Adipocyte (in vitro differentiated cells): ENCODE data around the gene USP35.

ENCODE experiments used
- DNase-seq: peaks from one replicate; pipeline ENCODE4 v3.0.0-alpha.2; 2015; ENCODE audit warnings: low read depth
- H3K27me3 ChIP-seq: replicated peaks from 2 replicates; pipeline ENCODE4 v1.7.0; 2013; ENCODE audit warnings: mild to moderate bottlenecking, low read length, moderate library complexity; ENCODE audit not compliant: control insufficient read depth, insufficient read depth
- H3K36me3 ChIP-seq: 2 replicates; pipeline ENCODE4 v1.7.0; 2013; ENCODE audit warnings: low read length, mild to moderate bottlenecking, moderate library complexity; ENCODE audit not compliant: control insufficient read depth, insufficient read depth, severe bottlenecking
- H3K4me1 ChIP-seq: 2 replicates; pipeline ENCODE4 v1.7.0; 2013; ENCODE audit warnings: mild to moderate bottlenecking, low read length, moderate library complexity; ENCODE audit not compliant: control insufficient read depth, insufficient read depth
- H3K4me3 ChIP-seq: 2 replicates; pipeline ENCODE4 v1.7.0; 2013; ENCODE audit warnings: mild to moderate bottlenecking, low read length, moderate library complexity
- H3K9ac ChIP-seq: 2 replicates; pipeline ENCODE4 v1.7.0; 2013; ENCODE audit warnings: mild to moderate bottlenecking, low read length, moderate library complexity
- H3K9me3 ChIP-seq: 2 replicates; pipeline ENCODE4 v1.7.0; 2013; ENCODE audit warnings: mild to moderate bottlenecking, low read length, moderate library complexity; ENCODE audit not compliant: control insufficient read depth

Gene USP35

GRCh38 chr11:78158987-78159652, 29.6 kb upstream of the USP35 start:
- Histone ChIP-seq H3K4me1 (peaks cover 6% of the 10 kb centered on the region), H3K9ac (no peak overlapping the region), H3K9me3 (no peaks in the 10 kb centered on the region), H3K4me3 (no peak overlapping the region), H3K27me3 (no peaks in the 10 kb centered on the region), H3K36me3 (no peaks in the 10 kb centered on the region)
- no peak for DNase-seq

DNA sequence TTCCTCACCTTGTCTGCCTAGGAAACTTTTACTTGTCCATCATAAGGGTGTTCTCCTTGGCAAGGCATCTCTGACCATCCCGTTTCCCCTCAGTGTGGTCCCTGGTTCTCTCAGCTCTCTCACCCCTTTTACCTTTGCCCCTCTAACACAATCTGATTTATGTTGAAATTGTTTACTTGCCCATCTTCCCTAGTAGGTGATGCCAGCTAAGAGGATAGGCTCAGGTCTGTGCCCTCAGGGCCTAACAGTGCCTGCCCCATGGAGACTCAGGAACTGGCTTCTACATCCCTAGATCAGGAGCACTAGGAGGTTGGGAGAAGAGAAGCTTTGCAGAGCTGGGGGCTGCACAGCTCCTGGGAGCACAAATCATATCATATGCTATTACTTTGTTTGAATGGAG, 28.2 kb upstream of the USP35 start:
- DNase-seq = no peak
- H3K9me3 ChIP-seq = no peaks in the 10 kb centered on the region
- H3K9ac ChIP-seq = no peak overlapping the region
- H3K27me3 ChIP-seq = no peaks in the 10 kb centered on the region
- H3K36me3 ChIP-seq = no peaks in the 10 kb centered on the region
- no peak overlapping the region for H3K4me3 ChIP-seq
- H3K4me1 ChIP-seq = peaks cover 6% of the 10 kb centered on the region

- H3K4me1 ChIP-seq = peaks cover 6% of the 10 kb centered on the region
- H3K36me3 ChIP-seq = no peaks in the 10 kb centered on the region
- DNase-seq = no peak
- no peak overlapping the region for H3K9ac ChIP-seq
- H3K9me3 ChIP-seq = no peaks in the 10 kb centered on the region
- no peak overlapping the region for H3K4me3 ChIP-seq
- H3K27me3 ChIP-seq = no peaks in the 10 kb centered on the region
Measured at GRCh38 chr11:78161346-78161745, 27.4 kb upstream of the USP35 start.

- H3K4me1 ChIP-seq = peaks cover 3% of the 10 kb centered on the region
- no peak overlapping the region for H3K4me3 ChIP-seq
- H3K9me3 ChIP-seq = no peaks in the 10 kb centered on the region
- H3K9ac ChIP-seq = no peak overlapping the region
- no peaks in the 10 kb centered on the region for H3K36me3 ChIP-seq
- no peak for DNase-seq
- H3K27me3 ChIP-seq = no peaks in the 10 kb centered on the region
Measured at GRCh38 chr11:78161962-78162371, 26.8 kb upstream of the USP35 start.

DNA sequence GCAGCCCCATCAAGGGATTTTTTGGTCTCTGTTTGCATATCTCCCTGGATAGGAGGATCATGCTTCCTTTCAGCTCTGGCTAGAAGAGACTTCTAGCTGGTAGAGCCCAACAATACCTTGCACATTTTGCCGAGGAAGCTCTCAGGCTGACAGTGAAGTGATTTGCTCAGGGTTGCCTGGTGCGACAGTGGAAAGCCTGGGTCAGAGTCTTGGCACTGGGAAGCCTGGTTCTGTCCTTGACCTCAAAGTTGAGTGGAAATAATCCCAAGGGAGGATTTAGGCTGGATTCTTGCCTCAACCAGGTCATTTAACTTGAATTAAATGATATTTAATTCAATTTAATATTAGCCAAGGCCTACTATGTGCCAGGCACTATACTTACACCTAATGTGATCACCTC, 24.9 kb upstream of the USP35 start:
- no peak for DNase-seq

GRCh38 chr11:78164471-78164870, 24.2 kb upstream of the USP35 start:
- H3K4me3 ChIP-seq = no peak overlapping the region
- no peaks in the 10 kb centered on the region for H3K36me3 ChIP-seq
- H3K4me1 ChIP-seq = peaks cover 17% of the 10 kb centered on the region
- no peaks in the 10 kb centered on the region for H3K27me3 ChIP-seq
- no peak overlapping the region for H3K9ac ChIP-seq
- no peaks in the 10 kb centered on the region for H3K9me3 ChIP-seq
- no peak for DNase-seq

More for the DNA sequence above, 24.9 kb upstream of the USP35 start:
- Histone ChIP-seq H3K4me3 (no peak overlapping the region), H3K9ac (no peak overlapping the region), H3K9me3 (no peaks in the 10 kb centered on the region), H3K27me3 (no peaks in the 10 kb centered on the region), H3K36me3 (no peaks in the 10 kb centered on the region), H3K4me1 (peaks cover 15% of the 10 kb centered on the region)

GRCh38 chr11:78166855-78167469, 21.8 kb upstream of the USP35 start:
- Histone ChIP-seq H3K4me1 (peaks cover 39% of the 10 kb centered on the region), H3K4me3 (no peak overlapping the region), H3K27me3 (no peaks in the 10 kb centered on the region), H3K36me3 (no peaks in the 10 kb centered on the region), H3K9ac (no peak overlapping the region), H3K9me3 (no peaks in the 10 kb centered on the region)
- DNase-seq = no peak

DNA sequence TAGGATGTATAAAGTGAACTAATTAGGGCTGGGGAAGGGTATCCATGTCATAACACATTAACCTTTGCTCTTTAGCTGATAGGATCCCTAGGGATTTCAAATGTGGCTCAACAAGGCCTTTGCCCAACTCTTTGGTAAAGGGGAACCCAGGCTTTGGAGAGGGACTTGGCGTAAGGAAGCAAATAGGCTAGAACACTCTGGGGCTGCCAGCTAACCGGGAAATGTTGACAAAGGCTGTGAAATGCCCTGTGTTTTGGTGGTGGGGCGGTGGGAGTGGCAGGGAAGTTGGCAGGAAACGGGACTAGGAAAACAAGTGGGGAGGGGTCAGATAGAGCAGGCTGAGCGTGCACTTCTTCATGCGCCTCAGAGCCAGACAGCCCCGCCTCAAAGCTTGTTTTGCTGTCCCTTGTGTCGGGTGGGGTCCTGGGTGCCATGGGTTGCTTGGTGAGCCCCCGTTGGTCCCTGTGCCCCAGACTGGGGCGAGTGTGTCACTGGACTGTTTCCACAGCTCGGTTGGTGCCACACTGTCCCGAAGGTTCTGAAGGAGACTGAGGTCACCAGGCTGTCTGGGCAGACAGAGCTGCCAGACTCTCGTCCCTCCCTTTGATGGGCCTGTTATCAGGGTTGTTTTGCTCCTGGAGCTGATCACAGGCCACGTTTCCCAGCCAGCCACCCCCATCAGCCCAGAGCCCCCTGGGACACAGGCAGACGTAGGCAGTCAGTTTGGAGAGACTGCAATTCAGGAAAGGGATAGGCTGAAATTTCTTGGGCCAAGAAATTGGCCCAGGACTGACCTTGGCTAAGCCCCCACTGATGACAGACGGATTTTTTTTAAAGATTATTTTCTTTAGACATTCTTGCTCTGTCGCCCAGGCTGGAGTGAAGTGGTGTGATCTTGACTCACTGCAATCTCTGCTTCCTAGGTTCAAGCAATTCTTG, 19.9 kb upstream of the USP35 start:
- H3K36me3 ChIP-seq = peaks cover 16% of the 10 kb centered on the region
- DNase-seq = peak; percentile 86
- H3K4me1 ChIP-seq = peaks cover 39% of the 10 kb centered on the region
- no peaks in the 10 kb centered on the region for H3K27me3 ChIP-seq
- H3K9me3 ChIP-seq = no peaks in the 10 kb centered on the region
- peak overlapping the region; percentile 65 for H3K9ac ChIP-seq
- peak overlapping the region; percentile 30 for H3K4me3 ChIP-seq

GRCh38 chr11:78170413-78170812, 18.3 kb upstream of the USP35 start:
- peaks cover 24% of the 10 kb centered on the region for H3K36me3 ChIP-seq
- H3K9ac ChIP-seq = no peak overlapping the region
- H3K4me1 ChIP-seq = peaks cover 39% of the 10 kb centered on the region
- H3K27me3 ChIP-seq = no peaks in the 10 kb centered on the region
- H3K4me3 ChIP-seq = no peak overlapping the region
- no peak for DNase-seq
- no peaks in the 10 kb centered on the region for H3K9me3 ChIP-seq

DNA sequence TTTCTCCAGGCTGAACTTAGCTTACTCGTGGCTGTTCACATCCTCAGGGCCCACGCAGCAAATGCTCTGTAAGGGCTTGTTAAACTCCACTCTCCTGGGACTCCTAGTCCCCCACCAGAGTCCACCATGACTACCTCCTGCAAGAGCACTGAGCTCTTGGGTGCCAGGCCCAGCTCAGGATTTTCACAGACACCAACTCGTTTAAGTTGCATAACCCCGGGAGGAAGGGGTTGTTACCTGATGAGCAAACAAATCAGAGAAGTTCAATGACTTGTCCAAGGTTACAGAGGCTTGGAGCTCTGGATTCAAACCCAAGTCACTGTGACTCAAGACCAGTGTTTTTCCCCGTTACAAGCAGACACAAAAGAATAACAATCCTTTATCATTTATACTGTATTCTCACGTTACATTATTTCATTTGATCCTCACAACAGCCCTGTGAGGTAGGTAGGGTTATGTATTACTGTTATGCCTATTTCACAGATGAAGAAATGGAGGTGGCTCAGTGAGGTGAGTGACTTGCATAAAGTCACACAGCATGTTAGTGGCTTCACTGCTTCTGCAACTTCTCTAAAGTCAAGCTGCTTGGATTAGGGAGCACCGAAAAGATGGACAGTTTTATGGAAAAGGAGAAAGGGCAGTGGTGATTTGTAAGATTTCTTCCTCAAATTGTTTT, 17.7 kb upstream of the USP35 start:
- no peak overlapping the region for H3K9ac ChIP-seq
- no peak for DNase-seq
- no peaks in the 10 kb centered on the region for H3K9me3 ChIP-seq
- no peaks in the 10 kb centered on the region for H3K27me3 ChIP-seq
- H3K36me3 ChIP-seq = peaks cover 24% of the 10 kb centered on the region
- H3K4me1 ChIP-seq = peaks cover 39% of the 10 kb centered on the region
- H3K4me3 ChIP-seq = no peak overlapping the region

GRCh38 chr11:78171951-78172350, 16.8 kb upstream of the USP35 start:
- no peak overlapping the region for H3K9ac ChIP-seq
- H3K4me1 ChIP-seq = peaks cover 39% of the 10 kb centered on the region
- no peak overlapping the region for H3K4me3 ChIP-seq
- H3K36me3 ChIP-seq = peaks cover 27% of the 10 kb centered on the region
- H3K27me3 ChIP-seq = no peaks in the 10 kb centered on the region
- no peaks in the 10 kb centered on the region for H3K9me3 ChIP-seq
- DNase-seq = no peak
